ENCODE data around the gene ASMTL.
"Not testable (repeated sequence)": the region's sequence is repeated elsewhere in the genome, so short reads cannot be mapped to it uniquely, and the experiment has no call there.

The ASMTL gene

GRCh38 chrX:1427756-1428155 is 25.0 kb downstream of the ASMTL start:
- no peak for DNase-seq

- DNase-seq = not testable (repeated sequence)
These were observed 26.4 kb downstream of the ASMTL start for GRCh38 chrX:1426321-1426720.

DNA sequence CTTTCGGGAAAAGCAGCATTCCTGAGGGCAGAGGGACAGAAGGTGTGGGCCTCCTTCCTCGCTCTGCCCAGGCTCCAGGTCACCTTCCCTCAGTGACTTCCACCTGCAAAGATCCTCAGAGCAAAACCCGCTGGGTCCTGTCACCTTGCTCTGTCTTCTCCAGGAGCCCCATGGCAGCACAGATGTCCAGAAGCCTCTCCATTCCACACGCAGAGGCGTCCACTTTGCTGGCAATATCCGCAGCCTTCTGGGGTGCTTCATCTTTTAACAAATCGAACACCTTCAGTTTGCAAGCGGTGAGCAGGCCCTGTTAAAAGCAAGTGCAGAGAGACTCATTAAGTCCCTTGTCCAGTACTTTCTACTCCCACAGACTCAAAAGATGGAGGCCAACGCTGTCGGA is 27.3 kb downstream of the ASMTL start:
- no peak for DNase-seq

- no peak for DNase-seq
These were observed 28.4 kb downstream of the ASMTL start for GRCh38 chrX:1424147-1424851.

GRCh38 chrX:1423215-1423614 is 29.5 kb downstream of the ASMTL start:
- DNase-seq = no peak

DNA sequence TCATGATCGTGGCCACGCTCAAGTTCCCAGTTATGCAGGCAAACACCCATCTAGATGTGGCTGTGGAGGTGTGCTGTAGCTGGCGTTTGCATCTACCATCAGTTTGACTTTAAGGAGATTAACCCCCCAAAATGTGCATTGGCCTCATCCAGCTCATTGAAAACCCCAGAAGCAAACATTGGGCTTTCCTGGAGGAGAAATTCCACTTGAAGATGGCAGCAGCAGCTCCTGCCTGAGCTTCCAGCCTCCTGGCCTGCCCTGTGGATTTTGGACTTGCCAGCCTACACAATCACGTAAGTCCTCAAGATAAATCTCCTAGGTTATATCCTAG is 30.6 kb downstream of the ASMTL start:
- DNase-seq = no peak

DNA sequence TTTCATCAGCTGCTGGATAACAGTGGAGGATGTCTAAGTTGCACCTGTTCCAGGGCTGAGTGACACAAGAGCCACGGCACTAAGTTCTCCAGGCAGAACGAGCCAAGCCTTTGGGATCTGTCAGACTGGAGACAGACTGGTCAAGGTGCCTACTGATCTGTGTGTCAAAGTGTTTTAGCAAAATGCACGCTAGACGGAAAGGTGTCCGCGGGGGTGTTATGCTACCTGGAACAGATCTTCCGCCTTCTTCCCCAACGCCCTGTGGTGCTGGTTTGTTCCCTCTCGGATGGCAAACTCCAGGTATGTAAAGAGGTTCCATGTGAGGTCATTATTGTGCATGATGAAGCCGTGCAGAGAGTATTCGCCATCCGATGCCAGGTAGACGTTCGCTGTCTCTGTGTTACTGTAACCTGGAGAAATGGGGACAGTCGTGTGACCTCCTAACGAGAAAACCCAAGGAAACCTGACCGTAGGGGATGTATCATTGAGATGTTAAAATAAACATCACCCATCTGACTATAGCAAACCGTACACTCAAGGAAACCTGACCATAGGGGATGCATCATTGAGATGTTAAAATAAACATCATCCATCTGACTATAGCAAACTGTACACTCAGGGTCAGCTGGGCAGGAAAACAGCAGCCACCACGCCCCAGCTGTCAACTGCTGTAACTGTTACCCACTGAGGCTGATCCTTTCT is 31.1 kb downstream of the ASMTL start:
- no peak for DNase-seq

DNA sequence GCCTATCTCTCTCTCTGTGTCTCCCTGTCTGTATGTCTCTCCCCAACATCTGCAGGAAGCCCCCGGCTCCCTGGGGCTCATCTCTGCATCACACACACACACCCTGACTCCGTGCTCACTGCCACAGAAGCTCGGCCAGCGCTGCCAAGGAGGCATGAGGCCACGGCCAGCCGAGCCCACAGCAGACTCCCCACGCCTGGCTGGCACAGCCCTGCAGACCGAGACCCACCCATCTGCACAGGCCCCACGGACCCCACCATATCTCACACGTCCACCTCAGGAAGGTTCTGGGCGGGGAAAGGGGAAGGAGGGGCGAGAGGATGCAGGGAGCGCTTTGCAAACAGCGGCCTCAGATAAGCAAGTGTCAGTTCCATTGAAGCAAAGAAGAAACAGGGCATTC is 32.3 kb downstream of the ASMTL start:
- no peak for DNase-seq

- no peak for DNase-seq
These were observed 33.0 kb downstream of the ASMTL start for GRCh38 chrX:1419545-1420355.

DNA sequence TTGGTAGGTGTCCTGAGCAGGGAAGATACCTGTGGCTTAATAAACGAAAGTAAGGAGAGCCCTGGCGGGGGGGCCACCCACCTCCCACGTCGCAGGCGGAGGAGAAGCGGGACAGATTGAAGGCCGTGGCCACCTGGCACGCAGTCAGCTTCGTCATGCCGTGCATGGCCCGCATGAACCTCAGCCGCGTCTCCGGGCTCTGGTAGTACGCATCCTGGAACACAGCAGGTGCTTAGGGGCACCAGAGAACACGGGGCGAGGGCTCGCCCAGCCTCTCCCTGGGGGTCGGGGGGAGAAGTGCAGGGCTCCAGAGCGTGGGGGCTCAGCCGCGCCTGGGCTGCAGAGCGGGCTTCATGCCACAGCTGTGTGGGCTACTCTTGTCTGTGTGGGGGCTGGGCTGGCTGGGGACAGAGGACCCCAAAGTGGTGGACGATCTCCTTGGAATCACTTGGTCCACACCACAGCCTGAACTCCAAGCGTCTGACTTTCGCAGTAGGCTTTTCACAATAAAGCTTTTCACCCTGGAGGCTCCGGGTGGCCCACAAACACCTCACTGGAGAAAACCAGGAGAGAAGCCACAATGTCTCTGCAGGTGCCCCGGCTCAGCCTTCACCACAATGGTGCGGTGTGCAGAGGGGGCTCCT is 33.7 kb downstream of the ASMTL start:
- no peak for DNase-seq

- DNase-seq = no peak
These were observed 34.6 kb downstream of the ASMTL start for GRCh38 chrX:1417921-1418771.

DNA sequence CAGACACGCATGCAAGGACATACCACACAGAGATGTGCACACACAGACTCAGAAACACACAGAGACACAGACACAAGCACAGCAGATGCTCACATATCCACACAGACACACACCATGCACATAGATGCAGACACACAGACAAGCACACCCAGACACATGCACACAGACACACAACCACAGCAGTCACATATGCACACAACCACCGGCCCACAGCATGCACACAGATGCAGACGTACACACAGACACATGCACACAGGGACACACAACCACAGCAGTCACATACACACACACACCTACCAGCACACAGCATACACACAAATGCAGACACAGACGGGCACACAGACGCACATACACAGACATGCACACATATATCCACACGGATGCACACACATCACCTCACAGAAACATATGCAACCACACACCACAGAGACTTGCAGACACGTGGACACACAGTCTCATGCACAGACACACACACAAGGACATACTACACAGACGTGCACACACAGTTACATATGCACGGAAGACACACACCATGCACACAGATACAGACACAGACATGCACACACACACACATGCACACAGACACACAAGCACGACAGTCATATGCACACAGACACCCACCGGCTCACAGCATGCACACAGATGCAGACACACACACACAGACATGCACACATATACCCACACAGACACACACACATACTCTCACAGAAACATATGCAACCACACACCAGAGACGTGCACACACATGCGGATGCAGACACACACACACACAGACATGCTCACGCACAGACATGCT is 35.5 kb downstream of the ASMTL start:
- no peak for DNase-seq

GRCh38 chrX:1416327-1416784 is 36.4 kb downstream of the ASMTL start:
- DNase-seq = no peak

DNA sequence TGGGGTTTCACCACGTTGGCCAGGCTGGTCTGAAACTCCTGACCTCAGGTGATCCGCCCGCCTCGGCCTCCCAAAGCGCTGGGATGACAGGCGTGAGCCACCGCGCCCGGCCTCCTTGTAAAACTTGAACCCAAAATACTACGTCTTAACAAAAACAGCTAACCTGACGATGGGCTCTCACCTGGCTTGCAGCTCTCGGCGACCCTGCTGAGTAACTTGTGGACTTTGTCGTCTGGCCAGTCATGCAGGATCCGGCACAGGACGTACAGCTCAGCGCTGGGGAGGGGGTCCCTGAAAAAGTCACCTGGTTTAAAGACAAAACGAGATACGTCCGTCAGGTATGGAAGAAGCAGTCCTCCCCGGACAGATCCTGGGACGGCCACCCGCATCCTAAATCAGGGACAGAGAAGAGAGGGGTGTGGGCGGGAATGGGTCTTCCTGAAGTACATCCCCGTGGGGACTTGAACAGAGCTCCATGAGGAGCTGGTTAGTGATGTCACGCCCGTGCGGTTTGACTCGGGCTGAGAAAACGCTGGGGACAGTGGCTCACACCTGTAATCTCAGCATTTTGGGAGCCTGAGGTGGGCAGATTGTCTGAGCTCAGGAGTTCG is 40.1 kb downstream of the ASMTL start:
- no peak for DNase-seq

- DNase-seq = no peak
These were observed 41.4 kb downstream of the ASMTL start for GRCh38 chrX:1411326-1411725.

DNA sequence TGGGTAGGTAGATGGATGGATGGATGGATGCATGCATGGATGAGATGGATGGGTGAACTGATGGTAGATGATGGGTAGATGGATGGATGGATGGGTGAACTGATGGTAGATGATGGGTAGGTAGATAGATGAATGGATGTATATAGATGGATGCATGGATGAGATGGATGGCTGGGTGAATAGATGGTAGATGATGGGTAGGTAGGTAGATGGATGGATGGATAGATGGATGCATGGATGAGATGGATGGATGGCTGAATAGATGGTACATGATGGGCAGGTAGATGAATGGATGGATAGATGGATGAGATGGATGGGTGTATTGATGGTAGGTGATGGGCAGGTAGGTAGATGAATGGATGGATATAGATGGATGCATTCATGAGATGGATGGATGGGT is 45.7 kb downstream of the ASMTL start:
- no peak for DNase-seq

DNA sequence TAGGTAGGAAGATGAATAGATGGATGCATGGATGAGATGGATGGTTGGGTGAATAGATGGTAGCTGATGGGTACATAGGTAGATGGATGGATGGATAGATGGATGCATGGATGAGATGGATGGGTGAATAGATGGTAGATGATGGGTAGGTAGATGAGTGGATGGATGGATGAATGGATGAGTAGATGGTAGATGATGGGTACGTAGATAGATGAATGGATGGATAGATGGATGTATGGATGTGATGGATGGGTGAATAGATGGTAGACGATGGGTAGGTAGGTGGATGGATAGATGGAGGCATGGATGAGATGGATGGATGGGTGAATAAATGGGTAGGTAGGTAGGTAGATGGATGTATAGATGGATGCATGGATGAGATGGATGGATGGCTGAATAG is 46.9 kb downstream of the ASMTL start:
- DNase-seq = not testable (repeated sequence)

DNA sequence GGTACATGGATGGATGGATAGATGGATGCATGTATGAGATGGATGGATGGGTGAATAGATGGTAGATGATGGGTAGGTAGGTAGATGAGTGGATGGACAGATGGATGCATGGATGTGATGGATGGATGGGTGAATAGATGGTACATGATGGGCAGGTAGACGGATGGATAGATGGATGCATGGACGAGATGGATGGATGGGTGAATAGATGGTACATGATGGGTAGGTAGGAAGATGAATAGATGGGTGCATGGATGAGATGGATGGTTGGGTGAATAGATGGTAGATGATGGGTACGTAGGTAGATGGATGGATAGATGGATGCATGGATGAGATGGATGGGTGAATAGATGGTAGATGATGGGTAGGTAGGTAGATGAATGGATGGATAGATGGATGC is 48.8 kb downstream of the ASMTL start:
- not testable (repeated sequence) for DNase-seq

DNA sequence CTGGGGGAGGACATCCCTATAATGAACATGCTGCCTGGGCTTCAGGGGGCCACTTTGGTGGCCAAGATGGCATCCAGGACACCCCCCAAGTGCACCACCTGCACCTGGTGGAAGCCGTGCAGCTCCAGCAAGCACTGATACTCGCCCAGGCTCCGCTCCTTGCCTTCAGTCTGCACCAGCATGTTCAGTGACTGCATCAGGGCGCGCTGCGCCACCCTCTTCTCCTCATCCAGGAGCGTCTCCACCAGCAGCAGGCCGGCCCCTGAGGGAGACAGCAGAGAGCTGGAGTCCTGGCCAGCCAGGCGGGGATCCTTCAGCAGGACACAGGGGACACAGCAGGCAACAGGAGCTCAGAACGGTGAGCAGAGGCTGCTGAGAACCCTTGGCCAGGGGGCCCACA is 49.5 kb downstream of the ASMTL start:
- no peak for DNase-seq

DNA sequence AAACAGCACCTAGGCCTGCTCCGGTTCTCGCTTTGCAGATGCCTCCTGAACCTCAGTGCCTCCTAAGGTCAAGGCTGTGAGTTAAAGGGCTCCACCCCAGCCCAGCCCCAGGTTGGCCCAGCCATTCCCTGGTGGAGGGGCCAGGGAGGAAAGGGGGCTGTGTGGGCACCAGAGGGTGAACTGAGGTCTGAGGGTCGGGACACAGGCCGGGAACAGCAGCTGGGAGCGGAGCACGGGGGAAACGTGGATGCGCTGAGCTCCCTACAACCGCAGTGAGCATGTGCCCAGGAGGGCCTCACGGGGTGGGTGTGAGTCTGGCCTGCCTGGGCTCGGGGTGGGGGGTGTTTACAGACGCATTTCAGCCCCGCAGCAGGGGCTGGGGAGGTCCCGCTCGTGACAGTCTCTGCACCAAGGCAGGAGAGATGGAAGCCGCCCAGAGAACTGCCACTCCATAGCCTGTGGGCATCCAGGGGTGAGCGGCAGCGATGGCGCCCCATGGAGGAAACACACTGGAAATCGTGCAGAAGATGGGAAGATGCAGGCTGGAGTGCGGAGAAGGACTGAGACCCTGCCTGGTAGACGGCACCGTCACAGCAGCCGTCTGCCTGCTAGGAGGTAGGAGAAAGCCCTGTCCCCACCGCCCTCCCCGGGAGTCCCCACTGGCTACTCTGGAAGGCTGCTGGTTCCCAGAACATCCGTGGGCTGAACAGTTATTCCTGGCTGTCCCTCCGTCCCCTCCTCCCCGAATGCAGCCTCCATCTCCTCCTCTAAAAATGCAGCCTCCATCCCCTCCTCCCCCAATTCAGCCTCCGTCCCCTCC is 50.9 kb downstream of the ASMTL start:
- no peak for DNase-seq
